Measurements from ENCODE around the gene LDHB.
"Not testable (repeated sequence)": the region's sequence is repeated elsewhere in the genome, so short reads cannot be mapped to it uniquely, and the experiment has no call there.

Gene LDHB

GRCh38 chr12:21657326-21658077, at the start of gene LDHB:
Gene LDHB, minus strand, starts transcription at chr12:21657842. Its CDS starts 3,171 bp downstream, at chr12:21654671.
- peak; percentile 85 for DNase-seq (ENCODE audit: insufficient read length, low spot score)

GRCh38 chr12:21704847-21705246, 47.2 kb upstream of the LDHB start:
- DNase-seq (ENCODE audit: insufficient read length, low spot score) (no peak), FAIRE-seq (no peak)

More at GRCh38 chr12:21657326-21658077, at the start of gene LDHB:
- FAIRE-seq: peak; percentile 13

- no peak for FAIRE-seq
- no peak for DNase-seq (ENCODE audit: insufficient read length, low spot score)
Observed at GRCh38 chr12:21699851-21700250, 42.2 kb upstream of the LDHB start.

GRCh38 chr12:21697904-21698630, 40.4 kb upstream of the LDHB start:
- FAIRE-seq (no peak), DNase-seq (ENCODE audit: insufficient read length, low spot score) (no peak)

- FAIRE-seq: no peak
- no peak for DNase-seq (ENCODE audit: insufficient read length, low spot score)
Observed at GRCh38 chr12:21696625-21697024, 39.0 kb upstream of the LDHB start.

GRCh38 chr12:21695986-21696385, 38.3 kb upstream of the LDHB start:
- DNase-seq (ENCODE audit: insufficient read length, low spot score) (no peak), FAIRE-seq (no peak)

- FAIRE-seq (no peak), DNase-seq (ENCODE audit: insufficient read length, low spot score) (no peak)
Observed at GRCh38 chr12:21694660-21695059, 37.0 kb upstream of the LDHB start.

- DNase-seq (ENCODE audit: insufficient read length, low spot score) (no peak), FAIRE-seq (no peak)
Observed at GRCh38 chr12:21691515-21691914, 33.9 kb upstream of the LDHB start.

- DNase-seq (ENCODE audit: insufficient read length, low spot score) (no peak), FAIRE-seq (no peak)
Observed at GRCh38 chr12:21690704-21691368, 33.2 kb upstream of the LDHB start.

- no peak for FAIRE-seq
Observed at GRCh38 chr12:21683115-21683514, 25.5 kb upstream of the LDHB start.

GRCh38 chr12:21678959-21679358, 21.3 kb upstream of the LDHB start:
- FAIRE-seq (no peak), DNase-seq (ENCODE audit: insufficient read length, low spot score) (no peak)

More at GRCh38 chr12:21683115-21683514, 25.5 kb upstream of the LDHB start:
- DNase-seq (ENCODE audit: insufficient read length, low spot score): no peak

GRCh38 chr12:21677622-21678277, 20.1 kb upstream of the LDHB start:
- no peak for FAIRE-seq
- no peak for DNase-seq (ENCODE audit: insufficient read length, low spot score)

- DNase-seq (ENCODE audit: insufficient read length, low spot score): no peak
- FAIRE-seq: no peak
Observed at GRCh38 chr12:21677204-21677603, 19.6 kb upstream of the LDHB start.

GRCh38 chr12:21676776-21677175, 19.1 kb upstream of the LDHB start:
- FAIRE-seq: no peak
- no peak for DNase-seq (ENCODE audit: insufficient read length, low spot score)

GRCh38 chr12:21675641-21676040, 18.0 kb upstream of the LDHB start:
- DNase-seq (ENCODE audit: insufficient read length, low spot score) (no peak), FAIRE-seq (no peak)

GRCh38 chr12:21675096-21675495, 17.5 kb upstream of the LDHB start:
- no peak for DNase-seq (ENCODE audit: insufficient read length, low spot score)
- FAIRE-seq: no peak

- FAIRE-seq; DNase-seq (ENCODE audit: insufficient read length, low spot score): not testable (repeated sequence)
Observed at GRCh38 chr12:21673830-21674552, 16.3 kb upstream of the LDHB start.

GRCh38 chr12:21672146-21672545, 14.5 kb upstream of the LDHB start:
- FAIRE-seq (no peak), DNase-seq (ENCODE audit: insufficient read length, low spot score) (no peak)

GRCh38 chr12:21666722-21667121, 9.1 kb upstream of the LDHB start:
- DNase-seq (ENCODE audit: insufficient read length, low spot score): no peak
- no peak for FAIRE-seq

- no peak for DNase-seq (ENCODE audit: insufficient read length, low spot score)
- FAIRE-seq: no peak
Observed at GRCh38 chr12:21665816-21666215, 8.2 kb upstream of the LDHB start.

All from HTR-8/SVneo (cell line).